GM12878 (cell line): ENCODE results near the gene VCAM1.

Experiments
- CHD2 ChIP-seq: IDR thresholded peaks from 2 replicates; pipeline ENCODE4 v1.6.1; 2011; ENCODE audit warnings: low read depth, low read length, improper control_type of control experiment, borderline replicate concordance
- CTCF ChIP-seq, 3 experiments: IDR thresholded peaks in 2 of 3; conservative IDR thresholded peaks in 1 of 3; 2 replicates each; pipeline ENCODE4 v1.5.1; 2011; ENCODE audit warnings: low read depth in 3 of 3, low read length in 3 of 3, mild to moderate bottlenecking in 3 of 3, control low read depth in 2 of 3, moderate library complexity in 2 of 3, inconsistent platforms in 1 of 3, mixed read lengths in 1 of 3; ENCODE audit not compliant: control insufficient read depth in 2 of 3, insufficient read depth in 1 of 3; ENCODE audit errors: extremely low read depth in 1 of 3
- FOXM1 ChIP-seq: IDR thresholded peaks from 2 replicates; pipeline ENCODE4 v1.6.1; 2012; ENCODE audit warnings: low read depth, mild to moderate bottlenecking, inconsistent platforms, low read length, moderate library complexity
- JUNB ChIP-seq: IDR thresholded peaks from 2 replicates; pipeline ENCODE4 v1.6.1; 2016; ENCODE audit warnings: antibody characterized with exemption, mild to moderate bottlenecking
- NBN ChIP-seq: fragments of 450-650 bp; IDR thresholded peaks from 2 replicates; pipeline ENCODE4 v1.6.1; 2016
- POLR2A ChIP-seq: IDR thresholded peaks from 2 replicates; pipeline ENCODE4 v1.6.1; 2011; ENCODE audit warnings: low read depth, mild to moderate bottlenecking, low read length
- USF2 ChIP-seq: IDR thresholded peaks from 2 replicates; pipeline ENCODE4 v1.6.1; 2011; ENCODE audit warnings: low read depth, low read length, improper control_type of control experiment, borderline replicate concordance
- ZNF207 ChIP-seq: fragments of 450-650 bp; IDR thresholded peaks from 2 replicates; pipeline ENCODE4 v1.6.1; 2014; ENCODE audit warnings: antibody characterized with exemption, mild to moderate bottlenecking, borderline replicate concordance
- ZSCAN29 ChIP-seq: fragments of 450-650 bp; IDR thresholded peaks from 2 replicates; pipeline ENCODE4 v1.6.1; 2017; ENCODE audit warnings: mild to moderate bottlenecking, moderate library complexity

- TF ChIP-seq USF2 (no peak), JUNB (no peak), CHD2 (no peak), CTCF (IDR thresholded peaks at IDR 0.05 in 2 of 3, conservative IDR thresholded peaks at IDR 0.05 in 1 of 3; ENCODE audit: control insufficient read depth in 2 of 3, extremely low read depth in 1 of 3, insufficient read depth in 1 of 3, low read depth in 3 of 3, low read length in 3 of 3) (no peak), NBN (no peak), FOXM1 (no peak), POLR2A (no peak), ZSCAN29 (no peak), ZNF207 (no peak)
Observed at GRCh38 chr1:100786870-100787269, 67.3 kb downstream of the VCAM1 start.
